T-helper 17 cell (primary cell): ENCODE measurements around the gene TLE5. TPM values are rescaled to one million over a fixed set of nuclear protein-coding genes. Genes with fewer than 3 reads are reported as not detected.

Source experiments
- ATAC-seq: fragments of 150-1000 bp; cut with Tn5 transposase; 2 replicates; pipeline ENCODE4 v1.10.0; 2021; ENCODE audit warnings: mild to moderate bottlenecking, moderate library complexity
- DNase-seq, 3 donors: peaks; one replicate each; pipeline versions ENCODE4 v3.0.0 to v3.0.0-alpha.2; 2020 to 2021
- H3K9me3 ChIP-seq: one replicate; pipeline ENCODE4 v1.7.0; 2013; ENCODE audit warnings: low read length, mild to moderate bottlenecking; ENCODE audit not compliant: control insufficient read depth, poor library complexity, severe bottlenecking
- H3K27ac Mint-ChIP-seq: one replicate; pipeline ENCODE4 v1.8.0; 2022; ENCODE audit warnings: mild to moderate bottlenecking, moderate library complexity, mixed read lengths
- H3K27me3 Mint-ChIP-seq: one replicate; pipeline ENCODE4 v1.8.0; 2022; ENCODE audit warnings: mixed read lengths
- H3K36me3 Mint-ChIP-seq: one replicate; pipeline ENCODE4 v1.8.0; 2022; ENCODE audit warnings: low read depth, mixed read lengths
- H3K4me1 Mint-ChIP-seq: one replicate; pipeline ENCODE4 v1.8.0; 2022; ENCODE audit warnings: mild to moderate bottlenecking, mixed read lengths
- H3K4me3 Mint-ChIP-seq: one replicate; pipeline ENCODE4 v1.8.0; 2022; ENCODE audit warnings: mild to moderate bottlenecking, moderate library complexity, mixed read lengths
- total RNA-seq, 4 donors: library from RNA in 2 of 4; stranded (reverse) in 2 of 4; gene quantifications; one replicate each; pipeline ENCODE4 v1.2.3 and lab custom pipeline; 2022 to 2026

The TLE5 gene
- total RNA-seq, 2 donors from 2014 or later: 869 to 906 TPM

DNA sequence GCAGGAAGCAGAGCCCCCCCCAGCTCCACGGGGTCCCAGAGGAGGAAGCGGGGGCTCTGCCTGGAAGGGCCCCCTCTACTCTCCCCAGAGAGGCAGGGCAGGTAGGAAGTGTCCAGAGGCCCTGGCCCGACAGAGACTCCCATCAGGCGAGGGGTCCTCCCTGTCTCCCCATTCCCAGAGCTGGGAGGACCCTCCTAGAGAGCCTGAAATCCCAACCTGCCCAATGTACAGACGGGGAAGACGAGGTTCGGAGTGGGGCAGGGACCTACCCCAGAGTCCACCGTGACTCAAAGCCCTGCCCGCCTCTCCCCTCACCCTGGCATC lies 34.4 kb downstream of the TLE5 start:
- H3K36me3 Mint-ChIP-seq: peaks cover 2% of the 10 kb centered on the region
- H3K4me3 Mint-ChIP-seq: peak overlapping the region; percentile 86
- DNase-seq (no peak), ATAC-seq (no peak)
- no peak overlapping the region for H3K27ac Mint-ChIP-seq
- H3K9me3 ChIP-seq: no peaks in the 10 kb centered on the region
- H3K27me3 Mint-ChIP-seq: peaks cover 6% of the 10 kb centered on the region
- peaks cover 18% of the 10 kb centered on the region for H3K4me1 Mint-ChIP-seq

- Mint-ChIP-seq H3K4me1 (peaks cover 18% of the 10 kb centered on the region), H3K36me3 (peaks cover 2% of the 10 kb centered on the region), H3K4me3 (peak overlapping the region; percentile 86), H3K27ac (peak overlapping the region; percentile 70), H3K27me3 (peaks cover 6% of the 10 kb centered on the region)
- no peaks in the 10 kb centered on the region for H3K9me3 ChIP-seq
- ATAC-seq: no peak
- no peak for DNase-seq
These were observed 35.0 kb downstream of the TLE5 start for GRCh38 chr19:3027292-3027691.

- peaks cover 5% of the 10 kb centered on the region for H3K27me3 Mint-ChIP-seq
- no peaks in the 10 kb centered on the region for H3K9me3 ChIP-seq
- H3K4me1 Mint-ChIP-seq: peaks cover 17% of the 10 kb centered on the region
- DNase-seq (no peak), ATAC-seq (no peak)
- peaks cover 2% of the 10 kb centered on the region for H3K36me3 Mint-ChIP-seq
- H3K4me3 Mint-ChIP-seq: no peak overlapping the region
- H3K27ac Mint-ChIP-seq: no peak overlapping the region
These were observed 35.5 kb downstream of the TLE5 start for GRCh38 chr19:3026768-3027167.

DNA sequence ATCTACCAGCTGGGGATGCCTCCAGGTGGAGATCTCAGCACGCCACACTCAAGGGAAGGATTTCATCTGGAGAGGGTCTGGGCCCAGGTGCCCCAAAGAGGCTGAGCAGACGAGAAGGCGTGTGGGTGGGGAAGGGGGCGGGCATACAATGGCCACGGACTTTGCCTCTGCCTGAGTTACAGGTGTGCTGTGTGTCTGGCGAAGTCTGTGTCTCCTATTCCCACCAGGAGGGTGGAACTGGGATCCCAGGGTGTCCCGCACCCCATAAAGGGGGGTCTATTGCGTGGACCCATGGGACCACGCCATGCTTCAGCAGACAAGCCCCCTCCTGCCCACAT lies 36.8 kb downstream of the TLE5 start:
- Mint-ChIP-seq H3K27me3 (no peaks in the 10 kb centered on the region), H3K4me3 (no peak overlapping the region), H3K36me3 (no peaks in the 10 kb centered on the region), H3K27ac (no peak overlapping the region), H3K4me1 (peaks cover 13% of the 10 kb centered on the region)
- ATAC-seq: no peak
- no peaks in the 10 kb centered on the region for H3K9me3 ChIP-seq
- DNase-seq: no peak

- DNase-seq: no peak
- Mint-ChIP-seq H3K4me3 (no peak overlapping the region), H3K27me3 (no peaks in the 10 kb centered on the region), H3K4me1 (peaks cover 15% of the 10 kb centered on the region), H3K27ac (no peak overlapping the region), H3K36me3 (no peaks in the 10 kb centered on the region)
- no peaks in the 10 kb centered on the region for H3K9me3 ChIP-seq
- ATAC-seq: peak; percentile 24
These were observed 37.3 kb downstream of the TLE5 start for GRCh38 chr19:3024870-3025548.

GRCh38 chr19:3024509-3024869 lies 37.8 kb downstream of the TLE5 start:
- Mint-ChIP-seq H3K4me3 (peak overlapping the region; percentile 60), H3K36me3 (no peaks in the 10 kb centered on the region), H3K27me3 (no peaks in the 10 kb centered on the region), H3K27ac (no peak overlapping the region), H3K4me1 (peaks cover 15% of the 10 kb centered on the region)
- ATAC-seq: no peak
- no peak for DNase-seq
- H3K9me3 ChIP-seq: no peaks in the 10 kb centered on the region

- H3K9me3 ChIP-seq: no peaks in the 10 kb centered on the region
- no peak for ATAC-seq
These were observed 41.9 kb downstream of the TLE5 start for GRCh38 chr19:3020321-3020960.

GRCh38 chr19:3019211-3019854 lies 43.0 kb downstream of the TLE5 start:
- Mint-ChIP-seq H3K36me3 (no peaks in the 10 kb centered on the region), H3K27ac (no peak overlapping the region), H3K27me3 (no peaks in the 10 kb centered on the region), H3K4me1 (peaks cover 3% of the 10 kb centered on the region), H3K4me3 (no peak overlapping the region)
- no peak for DNase-seq
- no peak for ATAC-seq
- H3K9me3 ChIP-seq: no peaks in the 10 kb centered on the region

More at GRCh38 chr19:3020321-3020960, 41.9 kb downstream of the TLE5 start:
- Mint-ChIP-seq H3K27ac (no peak overlapping the region), H3K27me3 (no peaks in the 10 kb centered on the region), H3K4me1 (peaks cover 11% of the 10 kb centered on the region), H3K36me3 (no peaks in the 10 kb centered on the region), H3K4me3 (no peak overlapping the region)
- no peak for DNase-seq

- no peaks in the 10 kb centered on the region for H3K27me3 Mint-ChIP-seq
- ATAC-seq (no peak), DNase-seq (no peak)
- no peaks in the 10 kb centered on the region for H3K9me3 ChIP-seq
- H3K36me3 Mint-ChIP-seq: no peaks in the 10 kb centered on the region
- no peak overlapping the region for H3K27ac Mint-ChIP-seq
- peaks cover 3% of the 10 kb centered on the region for H3K4me1 Mint-ChIP-seq
- no peak overlapping the region for H3K4me3 Mint-ChIP-seq
These were observed 44.4 kb downstream of the TLE5 start for GRCh38 chr19:3017923-3018322.

- Mint-ChIP-seq H3K27me3 (no peaks in the 10 kb centered on the region), H3K36me3 (no peaks in the 10 kb centered on the region), H3K4me1 (peaks cover under 1% of the 10 kb centered on the region), H3K4me3 (no peak overlapping the region), H3K27ac (no peak overlapping the region)
- DNase-seq: no peak
- no peaks in the 10 kb centered on the region for H3K9me3 ChIP-seq
- ATAC-seq: no peak
These were observed 46.9 kb downstream of the TLE5 start for GRCh38 chr19:3015126-3016057.

DNA sequence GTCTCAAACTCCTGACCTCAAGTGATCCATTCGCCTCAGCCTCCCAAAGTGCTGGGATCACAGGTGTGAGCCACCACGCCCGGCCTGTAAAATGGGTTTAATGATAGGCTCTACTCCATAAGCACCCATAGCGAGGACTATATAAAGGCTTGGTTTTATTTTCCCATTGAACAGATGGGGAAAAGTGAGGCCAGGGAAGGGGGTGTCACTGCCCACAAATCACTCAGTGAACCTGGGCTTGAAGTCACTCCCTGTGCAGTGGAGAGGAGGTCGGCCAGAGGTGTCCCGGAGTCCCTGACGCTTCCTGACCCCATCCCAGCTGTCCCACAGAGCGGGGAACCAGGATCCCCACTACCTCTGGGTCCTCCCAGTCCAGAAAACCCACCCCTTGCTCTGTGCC lies 48.2 kb downstream of the TLE5 start:
- DNase-seq: no peak
- no peak for ATAC-seq
- Mint-ChIP-seq H3K4me3 (no peak overlapping the region), H3K36me3 (no peaks in the 10 kb centered on the region), H3K27me3 (no peaks in the 10 kb centered on the region), H3K4me1 (no peaks in the 10 kb centered on the region), H3K27ac (no peak overlapping the region)
- no peaks in the 10 kb centered on the region for H3K9me3 ChIP-seq

DNA sequence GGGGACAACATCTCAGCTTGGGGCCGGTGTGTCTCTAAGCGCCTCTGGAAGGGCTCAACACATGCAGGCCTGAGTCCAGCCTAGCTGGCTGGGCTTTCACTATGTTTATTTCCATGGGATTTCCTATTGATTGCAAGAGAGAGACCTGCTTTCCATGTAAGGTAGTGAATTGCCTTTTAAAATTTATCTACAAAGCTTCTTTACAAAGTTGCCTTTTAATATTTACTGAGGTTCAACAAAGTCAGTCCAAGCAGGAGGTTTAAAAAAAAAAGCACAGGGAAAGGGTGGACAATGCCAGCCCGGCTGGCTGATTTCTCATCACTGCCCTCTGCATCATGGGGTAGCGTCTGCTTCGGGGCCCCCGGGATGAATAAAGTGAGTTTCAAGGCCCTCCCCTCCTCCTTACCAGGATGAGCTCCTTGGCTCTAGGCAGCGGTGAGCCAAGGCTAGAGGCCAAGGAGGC lies 49.0 kb downstream of the TLE5 start:
- Mint-ChIP-seq H3K27me3 (no peaks in the 10 kb centered on the region), H3K4me1 (no peaks in the 10 kb centered on the region), H3K4me3 (no peak overlapping the region), H3K27ac (no peak overlapping the region), H3K36me3 (no peaks in the 10 kb centered on the region)
- no peaks in the 10 kb centered on the region for H3K9me3 ChIP-seq
- DNase-seq (no peak), ATAC-seq (no peak)

DNA sequence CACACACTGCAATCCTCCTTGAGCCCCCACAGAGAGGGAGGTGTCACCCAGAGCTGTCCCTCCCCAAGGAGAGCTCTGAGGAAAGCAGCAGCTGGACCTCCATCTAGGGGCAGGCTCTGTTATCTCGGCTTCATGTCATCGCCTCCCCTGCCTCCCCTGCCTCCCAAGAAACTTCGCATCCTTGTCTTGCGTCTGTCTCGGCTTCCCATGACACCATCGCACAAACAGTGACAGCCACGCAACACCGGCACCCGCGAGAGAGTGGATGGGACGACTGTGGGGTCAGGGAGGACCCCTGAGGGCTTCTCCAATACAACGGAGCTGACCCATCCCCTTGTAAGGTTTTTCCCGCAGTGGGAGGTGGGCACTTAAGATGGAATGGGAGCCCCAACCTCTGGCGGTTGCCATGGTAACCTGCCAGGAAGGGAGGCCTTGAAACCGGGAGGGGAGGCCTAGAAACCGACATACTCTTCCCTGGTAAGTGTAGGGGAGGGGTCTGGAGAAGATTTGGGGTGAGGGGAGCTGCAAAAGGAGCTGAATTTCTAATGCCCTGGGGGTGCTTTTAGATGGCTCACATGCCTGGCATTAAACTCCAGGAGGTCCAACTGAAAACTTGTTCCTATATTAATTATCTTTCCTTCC lies 49.6 kb downstream of the TLE5 start:
- H3K36me3 Mint-ChIP-seq: no peaks in the 10 kb centered on the region
- H3K27me3 Mint-ChIP-seq: no peaks in the 10 kb centered on the region
- DNase-seq (no peak), ATAC-seq (no peak)
- H3K9me3 ChIP-seq: no peaks in the 10 kb centered on the region
- H3K27ac Mint-ChIP-seq: no peak overlapping the region
- H3K4me3 Mint-ChIP-seq: no peak overlapping the region
- no peaks in the 10 kb centered on the region for H3K4me1 Mint-ChIP-seq
